GM21515 (cell line): ENCODE data around the gene RIOK3.
"Not testable (repeated sequence)": the region's sequence is repeated elsewhere in the genome, so short reads cannot be mapped to it uniquely, and the experiment has no call there.

Source experiments
- ATAC-seq: cut with Tn5 transposase; IDR thresholded peaks from one replicate; pipeline ENCODE4 v1.9.1; 2021; ENCODE audit not compliant: unreplicated experiment

The RIOK3 gene

DNA sequence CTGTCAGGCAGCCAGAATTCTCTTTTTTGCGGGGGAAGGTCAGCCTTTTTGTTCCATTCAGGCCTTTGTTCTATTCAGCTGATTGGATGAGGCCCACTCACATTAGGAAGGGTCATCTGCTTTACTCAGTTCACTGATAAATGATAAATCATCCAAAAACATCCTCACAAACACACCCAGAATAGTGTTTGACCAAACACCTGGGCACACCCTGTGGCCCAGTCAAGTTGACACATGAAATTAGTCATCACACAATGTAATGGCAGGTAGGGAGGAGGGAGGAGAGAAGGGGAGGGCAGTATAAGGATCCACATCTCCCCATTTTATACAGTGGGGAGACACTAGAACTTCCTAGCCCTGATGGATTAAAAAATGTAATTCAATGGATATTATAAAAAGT is 41.9 kb downstream of the RIOK3 start:
- no peak for ATAC-seq

DNA sequence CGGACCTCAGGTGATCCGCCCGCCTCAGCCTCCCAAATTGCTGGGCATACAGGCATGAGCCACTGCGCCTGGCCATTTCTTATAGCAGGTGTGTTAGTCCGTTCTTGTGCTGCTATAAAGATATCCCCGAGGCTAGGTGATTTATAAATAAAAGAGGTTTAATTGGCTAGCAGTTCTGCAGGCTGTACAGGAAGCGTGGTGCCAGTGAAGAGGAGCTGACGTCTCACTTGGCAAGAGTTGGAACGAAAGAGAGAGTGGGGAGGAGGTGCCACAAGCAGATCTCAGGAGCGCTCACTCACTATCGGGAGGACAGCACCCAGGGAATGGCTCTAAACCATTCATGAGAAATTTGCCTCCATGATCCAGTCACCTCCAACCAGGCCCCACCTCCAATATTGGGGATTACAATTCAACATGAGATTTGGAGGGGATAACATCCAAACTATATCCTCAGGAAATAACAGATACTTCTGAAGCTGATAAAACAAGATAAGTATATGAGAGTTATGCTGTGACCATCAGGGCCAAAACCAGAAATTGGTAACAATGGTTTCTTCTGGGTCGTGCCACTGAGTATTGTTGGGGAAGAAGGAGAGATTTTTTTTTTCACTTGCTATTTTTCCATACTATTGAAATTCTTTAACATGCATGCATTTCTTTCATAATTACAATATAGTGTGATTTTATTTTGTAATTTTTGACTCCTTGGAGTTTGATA is 42.8 kb downstream of the RIOK3 start:
- no peak for ATAC-seq

DNA sequence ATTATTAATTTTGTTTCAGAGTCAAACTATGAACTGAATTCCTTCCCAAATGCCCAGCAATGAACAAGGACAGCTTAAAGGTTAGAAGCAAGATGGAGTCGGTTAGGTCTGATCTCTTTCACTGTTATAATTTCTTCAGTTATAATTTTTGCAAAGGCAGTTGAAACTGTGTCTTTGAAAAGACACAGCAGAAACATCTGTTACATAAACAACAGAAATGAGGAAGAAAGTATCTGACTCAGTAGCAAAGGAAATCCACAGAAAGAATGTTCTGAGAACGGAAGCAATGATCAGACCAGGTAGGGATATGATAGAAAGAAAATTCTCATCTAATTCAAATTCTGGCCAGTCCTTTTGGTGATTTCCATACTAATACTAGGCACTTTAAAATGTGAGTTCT is 45.0 kb downstream of the RIOK3 start:
- no peak for ATAC-seq

DNA sequence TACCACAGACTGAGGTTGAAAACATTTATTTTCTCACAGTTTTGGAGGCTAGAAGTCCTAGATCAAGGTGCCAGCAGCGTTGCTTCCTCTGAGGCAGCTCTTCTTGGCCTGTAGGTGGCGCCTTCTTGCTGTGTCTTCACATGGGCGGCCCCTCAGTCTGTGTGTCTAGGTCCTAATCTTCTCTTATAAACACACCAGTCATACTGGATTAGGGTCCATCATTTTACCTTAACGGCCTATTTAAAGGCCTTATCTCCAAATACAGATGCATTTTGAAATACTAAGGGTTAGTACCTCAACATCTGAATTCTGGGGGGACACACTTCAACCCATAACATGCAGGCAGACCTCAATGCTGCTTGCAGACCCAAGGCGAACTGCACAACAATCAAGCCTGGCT is 45.8 kb downstream of the RIOK3 start:
- ATAC-seq: no peak

DNA sequence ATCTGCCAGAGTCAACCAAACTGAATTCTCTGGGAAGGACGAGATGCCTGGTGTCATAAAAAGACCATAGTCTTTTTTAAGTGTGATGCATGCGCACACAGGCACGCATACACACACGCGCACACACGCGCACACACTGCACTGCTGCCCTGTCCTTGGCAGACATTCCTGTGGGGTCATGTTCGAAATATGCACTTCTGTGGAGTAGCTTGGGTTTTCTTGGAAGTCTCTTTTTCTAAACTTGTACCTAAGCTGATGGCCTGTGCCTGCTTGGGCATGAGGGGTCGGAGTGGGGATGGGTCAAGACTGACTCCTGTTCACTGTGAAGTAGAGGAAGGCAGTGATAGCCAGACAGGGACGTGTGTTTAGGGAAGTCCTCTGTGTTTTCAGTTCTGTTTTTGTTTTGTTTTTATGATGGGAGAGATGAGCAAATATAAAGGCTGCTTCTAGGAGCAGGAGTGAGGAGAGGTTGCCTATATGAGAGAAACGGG is 46.2 kb downstream of the RIOK3 start:
- ATAC-seq: no peak

DNA sequence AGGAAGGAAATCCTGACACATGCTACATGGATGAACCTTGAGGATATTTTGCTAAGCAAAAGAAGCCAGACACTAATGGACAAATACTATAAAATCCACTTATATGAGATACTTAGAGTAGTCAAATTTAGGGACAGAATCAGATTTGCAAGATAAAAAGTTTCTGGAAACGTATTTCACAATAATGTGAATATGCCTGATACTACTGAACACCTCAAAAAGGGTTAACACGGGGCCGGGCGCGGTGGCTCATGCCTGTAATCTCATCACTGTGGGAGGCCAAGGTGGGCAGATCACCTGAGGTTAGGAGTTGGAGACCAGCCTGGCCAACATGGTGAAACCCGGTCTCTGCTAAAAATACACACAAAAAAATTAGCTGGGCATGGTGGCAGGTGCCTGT is 48.5 kb downstream of the RIOK3 start:
- ATAC-seq: no peak

DNA sequence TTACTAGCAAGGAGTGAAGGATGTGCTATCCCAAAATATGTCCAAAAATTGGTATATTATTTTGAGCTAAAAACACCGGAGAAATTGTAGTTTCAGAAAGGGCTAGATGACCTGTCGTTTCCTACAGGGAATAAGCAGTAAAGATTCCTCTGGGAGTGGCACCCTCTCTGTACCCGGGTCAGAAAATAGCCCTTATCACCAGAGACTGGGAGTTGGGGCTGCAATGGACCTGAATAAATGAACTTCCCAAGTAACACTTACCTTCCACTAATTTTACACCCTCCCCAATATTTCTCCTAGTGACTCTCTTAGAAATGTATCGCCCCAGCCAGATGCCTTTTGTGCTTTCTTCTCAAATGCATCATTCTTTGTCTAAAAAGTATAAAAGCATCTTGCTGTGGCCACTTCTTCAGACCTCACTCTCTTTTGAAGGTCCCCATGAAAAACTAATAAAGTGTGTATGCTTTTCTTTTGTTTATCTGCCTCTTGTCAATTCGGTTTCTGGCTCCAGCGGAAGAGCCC is 49.5 kb downstream of the RIOK3 start:
- ATAC-seq: no peak

DNA sequence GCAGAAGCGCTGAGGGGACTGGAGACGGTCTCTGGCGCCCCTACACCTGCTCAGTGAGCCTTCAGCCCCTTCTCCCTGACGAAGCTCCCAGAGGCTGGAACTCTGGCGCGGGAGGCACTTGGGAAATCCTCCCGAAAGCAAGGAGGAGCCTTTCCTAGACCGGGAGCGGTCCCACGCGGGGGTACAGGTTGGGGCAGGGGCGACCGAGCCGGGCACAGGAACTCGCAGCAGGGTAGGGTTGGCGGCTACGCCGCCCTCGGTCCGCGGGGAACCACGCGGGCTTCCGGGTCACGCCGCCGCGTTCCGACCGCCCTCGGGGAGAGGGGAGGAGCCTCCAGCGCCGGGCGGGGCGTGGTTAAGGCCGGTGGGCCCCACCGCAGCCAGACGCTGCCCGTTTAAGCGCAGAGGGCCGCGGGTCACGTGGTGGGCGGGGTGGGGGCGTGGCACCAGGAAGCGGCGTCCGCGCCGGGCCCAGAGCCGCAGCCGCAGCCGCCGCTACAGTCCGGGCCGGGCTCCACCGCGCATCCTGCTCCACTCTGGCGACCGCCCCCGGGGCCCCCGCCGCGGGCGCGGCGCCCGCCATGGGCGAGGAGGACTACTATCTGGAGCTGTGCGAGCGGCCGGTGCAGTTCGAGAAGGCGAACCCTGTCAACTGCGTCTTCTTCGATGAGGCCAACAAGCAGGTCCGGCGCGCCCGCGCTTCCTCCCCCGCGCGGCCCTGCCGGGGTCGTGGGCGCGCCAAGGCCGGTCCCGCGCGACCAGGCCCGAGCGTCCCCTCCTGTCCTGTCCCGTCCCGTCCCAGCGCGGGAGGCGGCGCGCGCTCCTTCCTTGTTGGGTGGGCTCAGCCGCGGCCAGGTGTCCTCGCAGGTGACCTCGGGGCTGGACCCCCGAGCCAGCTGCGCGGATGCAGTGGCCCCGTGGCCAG is 50.2 kb downstream of the RIOK3 start, which contains the start of gene RMC1:
Gene RMC1, plus strand, starts transcription at position 474 of the 925 bp plus-strand sequence. Its CDS starts 108 bp downstream, at position 582.
- peak; percentile 75 for ATAC-seq

DNA sequence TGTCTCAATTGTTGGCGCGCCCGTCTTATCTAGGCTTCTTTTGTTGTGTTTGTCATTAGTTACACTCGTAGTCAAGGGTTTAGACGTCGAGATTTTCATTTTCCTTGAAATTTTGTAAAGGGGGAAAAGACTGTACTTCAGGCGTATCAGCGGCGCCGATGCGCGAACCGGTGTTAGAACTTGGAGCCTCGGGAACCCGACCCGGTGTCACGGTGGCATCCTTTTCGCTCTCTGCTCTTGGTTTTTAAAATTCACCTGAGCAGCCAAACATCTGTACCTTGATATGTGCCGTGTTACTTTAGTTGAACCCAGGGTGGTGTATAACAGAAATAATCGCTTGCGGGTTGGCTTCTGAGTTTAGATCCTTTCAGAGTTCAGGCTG is 50.9 kb downstream of the RIOK3 start:
- no peak for ATAC-seq

DNA sequence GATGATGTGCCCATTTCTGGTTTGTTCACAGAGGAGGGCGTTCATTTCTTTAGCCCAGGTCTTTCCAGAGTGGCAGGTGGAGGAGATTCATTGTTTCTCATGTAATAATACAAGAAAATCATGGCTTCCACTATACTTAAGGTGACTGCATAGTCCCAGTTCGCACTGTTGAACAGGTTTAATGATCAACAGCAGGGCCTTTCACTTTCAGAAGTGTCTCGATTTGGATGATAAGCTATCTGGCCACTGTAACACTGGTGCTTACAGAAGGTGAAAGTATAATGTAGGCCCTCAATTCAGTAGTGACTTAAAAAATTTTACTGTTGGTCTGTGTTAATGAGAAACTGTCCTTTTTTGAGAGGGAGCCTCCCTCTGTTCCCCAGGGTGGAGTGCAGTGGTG is 51.6 kb downstream of the RIOK3 start:
- ATAC-seq: peak; percentile 46

DNA sequence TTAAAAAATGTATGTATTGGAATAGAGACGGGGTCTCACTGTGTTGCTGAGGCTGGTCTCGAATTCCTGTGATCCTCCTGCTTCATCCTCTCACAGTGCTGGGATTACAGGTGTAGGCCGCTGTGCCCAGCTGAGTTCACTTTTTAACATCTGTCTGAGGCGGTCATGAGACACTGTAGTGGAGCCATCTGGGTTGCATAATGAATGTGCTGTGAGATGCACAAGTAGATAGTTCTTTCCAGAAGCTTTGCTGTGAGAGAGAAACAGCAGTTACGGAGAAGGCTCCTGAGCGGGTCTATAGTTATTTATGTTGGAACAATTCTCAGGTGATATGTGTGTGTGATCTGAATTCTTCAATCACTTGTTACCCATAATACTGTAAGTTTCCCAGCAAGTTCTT is 53.3 kb downstream of the RIOK3 start:
- ATAC-seq: no peak

DNA sequence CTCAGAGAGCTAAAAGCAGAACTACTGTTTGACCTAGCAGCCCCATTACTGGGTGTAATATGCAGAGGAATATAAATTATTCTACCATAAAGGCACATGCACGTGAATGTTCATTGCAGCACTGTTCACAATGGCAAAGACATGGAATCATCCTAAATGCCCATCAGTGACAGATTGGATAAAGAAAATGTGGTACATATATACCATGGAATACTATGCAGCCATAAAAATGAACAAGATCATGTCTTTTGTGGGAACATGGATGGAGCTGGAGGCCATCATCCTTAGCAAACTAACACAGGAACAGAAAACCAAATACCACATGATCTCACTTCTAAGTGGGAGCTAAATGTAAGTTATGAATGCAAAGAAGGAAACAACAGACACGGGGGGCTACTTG is 57.8 kb downstream of the RIOK3 start:
- not testable (repeated sequence) for ATAC-seq

DNA sequence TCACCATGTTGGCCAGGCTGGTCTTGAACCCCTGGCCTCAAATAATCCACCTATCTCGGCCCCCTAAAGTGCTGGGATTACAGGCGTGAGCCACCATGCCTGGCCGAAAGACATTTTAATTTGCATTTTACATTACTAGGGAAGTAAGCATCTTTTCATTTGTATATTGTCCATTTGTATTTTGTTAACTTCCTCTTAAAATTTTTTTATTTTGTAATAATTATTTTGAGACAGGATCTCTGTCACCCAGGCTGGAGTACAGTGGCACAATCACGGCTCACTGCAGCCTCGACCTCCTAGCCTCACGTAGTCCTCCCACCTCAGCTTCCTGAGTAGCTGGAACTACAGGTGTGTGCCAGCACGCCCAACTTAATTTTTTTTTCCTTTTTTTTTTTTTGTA is 59.1 kb downstream of the RIOK3 start:
- not testable (repeated sequence) for ATAC-seq

DNA sequence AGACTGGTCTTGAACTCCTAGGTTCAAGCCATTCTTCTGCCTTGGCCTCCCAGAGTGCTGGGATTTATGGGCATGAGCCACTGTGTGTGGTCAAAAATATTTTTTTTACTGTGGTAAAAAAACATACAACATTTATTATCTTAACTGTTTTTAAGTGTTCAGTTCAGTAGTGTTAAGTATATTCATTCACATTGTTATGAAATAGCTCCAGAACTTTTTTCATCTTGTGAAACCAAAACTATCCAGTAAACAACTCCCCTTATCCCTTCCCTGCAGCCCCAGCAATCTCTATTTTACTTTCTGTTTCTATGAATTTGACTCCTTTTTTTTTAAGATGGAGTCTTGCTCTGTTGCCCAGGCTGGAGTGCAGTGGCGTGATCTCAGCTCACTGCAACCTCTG is 59.6 kb downstream of the RIOK3 start:
- ATAC-seq: no peak

DNA sequence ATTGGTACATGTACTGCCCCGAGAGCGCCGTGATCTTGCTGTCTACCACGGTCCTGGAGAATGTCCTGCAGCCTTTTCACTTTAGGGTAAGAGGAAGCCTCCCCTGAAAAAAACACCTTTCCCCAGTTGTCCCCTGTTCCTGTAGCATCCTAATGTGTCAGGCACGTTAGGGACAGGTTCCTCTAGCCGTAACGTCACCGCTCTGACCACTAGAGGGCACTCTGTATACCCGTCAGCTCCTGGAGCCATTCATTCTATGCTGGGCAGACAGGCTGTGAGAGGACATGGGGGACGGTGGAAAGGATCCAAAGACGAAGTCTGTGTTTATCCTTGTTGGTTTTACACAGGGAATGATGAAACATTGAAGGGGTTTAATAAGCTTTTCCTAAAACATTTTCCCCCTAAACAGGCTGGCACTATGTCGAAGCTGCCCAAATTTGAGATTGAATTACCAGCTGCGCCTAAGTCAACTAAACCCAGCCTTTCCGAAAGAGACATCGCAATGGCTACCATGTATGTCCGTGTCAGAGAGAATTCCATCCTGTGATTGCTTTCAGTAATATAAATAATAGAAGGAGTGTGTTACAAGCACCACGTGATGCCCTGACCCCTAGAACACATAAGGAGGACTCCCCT is 62.9 kb downstream of the RIOK3 start:
- peak; percentile 83 for ATAC-seq

DNA sequence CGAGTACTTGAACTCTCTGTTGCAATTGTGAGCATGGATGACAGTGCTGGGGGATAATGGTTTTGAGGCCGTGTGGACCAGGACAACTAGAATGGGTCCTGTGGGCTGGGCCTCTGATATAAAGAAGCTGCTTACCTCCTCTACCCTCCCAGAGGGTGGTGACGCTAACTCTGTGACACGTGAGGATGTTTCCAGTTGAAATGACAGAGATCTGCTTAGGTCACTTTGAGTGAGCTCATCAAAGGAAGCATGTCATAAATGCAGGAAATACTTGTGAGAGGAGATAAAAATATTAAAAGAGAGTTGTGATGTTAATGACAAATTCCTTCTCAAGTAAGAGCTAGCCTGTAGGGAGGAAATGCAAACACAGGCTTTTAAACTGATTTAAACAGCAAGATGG is 66.6 kb downstream of the RIOK3 start:
- no peak for ATAC-seq

DNA sequence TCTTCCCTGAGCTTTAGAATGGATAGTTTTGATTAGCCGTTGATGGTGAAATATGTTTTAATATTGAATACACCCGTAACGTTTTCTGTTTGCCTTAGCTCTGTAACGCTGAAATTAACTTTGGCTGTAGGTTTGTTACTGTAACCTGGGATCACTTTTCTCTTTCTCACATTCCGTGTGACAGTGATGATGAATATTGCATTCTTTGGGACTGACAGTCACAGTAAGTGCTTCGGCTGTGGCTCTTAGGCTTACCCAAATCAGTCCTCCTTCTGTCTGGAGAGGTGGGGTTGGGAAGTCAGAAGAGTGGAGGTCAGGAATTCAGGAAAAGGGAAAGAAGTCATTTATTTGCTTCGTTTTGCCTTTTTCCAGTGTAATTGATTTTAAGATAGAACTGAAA is 68.2 kb downstream of the RIOK3 start:
- no peak for ATAC-seq

DNA sequence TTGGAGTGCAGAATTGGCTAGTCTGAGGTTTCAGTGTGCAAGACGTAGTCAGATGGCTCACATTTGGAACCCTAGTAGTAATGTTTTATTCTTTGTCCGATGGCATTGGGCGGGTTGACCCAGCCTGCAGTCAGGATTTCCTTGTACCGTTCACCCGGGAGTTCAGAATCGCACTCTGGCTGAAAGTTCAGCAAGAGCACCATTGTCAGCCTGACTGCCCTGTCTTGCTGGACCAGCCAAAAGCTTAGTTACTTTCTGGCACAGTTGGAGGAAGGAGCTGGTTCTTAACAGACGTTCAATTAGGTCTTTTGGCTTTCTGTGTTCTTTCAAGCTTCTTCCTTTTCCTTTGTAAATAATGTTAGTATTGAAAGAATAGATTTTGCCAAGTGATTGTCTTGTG is 68.8 kb downstream of the RIOK3 start:
- ATAC-seq: no peak

DNA sequence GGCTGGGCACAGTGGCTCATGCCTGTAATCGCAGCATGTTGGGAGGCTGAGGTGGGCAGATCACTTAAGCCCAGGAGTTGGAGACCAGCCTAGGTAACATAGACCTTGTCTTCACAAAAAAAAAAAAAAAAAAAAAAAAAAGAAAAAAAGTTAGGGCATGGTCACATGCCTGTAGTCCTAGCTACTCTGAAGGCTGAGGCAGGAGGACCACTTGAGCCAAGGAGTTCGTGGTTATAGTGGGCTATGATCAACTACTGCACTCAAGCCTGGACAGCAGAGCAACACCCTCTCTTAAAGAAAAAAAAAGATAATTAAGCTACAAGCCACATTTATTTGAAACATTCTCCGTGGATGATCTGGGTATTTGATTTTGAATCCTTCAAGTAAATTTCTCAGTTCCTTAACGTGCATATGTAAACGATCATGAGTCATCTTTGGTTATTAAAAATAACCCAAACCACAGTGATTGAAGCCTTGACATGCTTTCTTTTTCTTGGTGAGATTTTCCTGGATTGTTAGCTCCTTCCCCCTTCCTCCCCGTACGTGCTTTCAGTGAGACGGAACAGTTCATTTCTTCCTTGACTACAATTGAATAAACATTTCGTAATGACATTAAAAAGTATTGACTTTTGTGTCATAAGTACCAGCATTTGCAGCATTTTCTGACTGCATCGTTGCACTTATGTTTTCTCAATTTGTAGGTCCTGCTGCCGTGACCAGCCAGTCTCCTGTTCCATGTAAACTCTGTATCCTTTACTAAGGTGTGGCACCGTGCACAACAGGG is 70.5 kb downstream of the RIOK3 start:
- no peak for ATAC-seq

DNA sequence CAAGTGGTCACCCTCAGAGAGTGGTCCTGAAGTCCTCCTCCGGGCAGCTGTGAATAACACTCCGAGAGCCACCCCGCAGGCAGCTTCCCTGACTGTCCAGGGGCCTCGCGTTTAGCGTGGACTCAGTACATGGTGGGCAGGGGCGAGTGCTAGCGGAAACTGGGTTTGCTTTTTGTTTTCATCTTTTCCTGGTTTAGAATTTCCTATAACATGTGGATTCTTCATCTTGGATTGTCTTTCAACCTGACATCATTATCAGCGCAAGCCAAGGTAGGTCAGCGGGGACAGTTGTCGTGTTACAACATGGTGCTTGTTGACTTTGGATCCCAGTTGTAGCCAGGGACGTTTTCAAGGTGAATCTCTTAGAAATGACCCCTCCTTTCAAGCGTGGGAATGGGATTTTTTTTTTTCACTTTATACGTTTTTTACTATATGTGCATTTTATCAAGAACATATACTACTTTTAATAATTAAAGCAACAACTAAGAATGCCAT is 71.2 kb downstream of the RIOK3 start:
- ATAC-seq: no peak
